ENCODE measurements around the gene CDC42BPB.

DNA sequence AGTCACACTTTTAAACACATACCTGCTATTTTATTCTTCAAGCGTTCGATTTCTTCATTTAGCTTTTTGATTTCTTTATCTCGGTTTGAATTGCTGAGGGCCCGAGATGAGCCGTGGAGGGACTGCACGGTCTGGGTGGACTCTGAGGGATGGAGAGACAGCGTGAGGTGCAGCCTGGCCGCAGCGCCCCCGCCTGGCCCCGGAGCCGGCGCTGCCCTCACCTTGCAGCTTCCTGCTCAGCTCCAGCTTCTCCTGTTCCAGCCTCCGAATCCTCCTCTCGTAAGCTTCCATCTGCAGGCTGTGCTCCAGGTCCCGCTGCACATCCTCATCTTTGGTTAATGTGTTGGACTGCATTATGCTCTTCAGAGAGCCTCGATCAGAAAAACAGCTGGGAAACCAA, 81.7 kb downstream of the CDC42BPB start:
- TF ChIP-seq, protein P1, sequence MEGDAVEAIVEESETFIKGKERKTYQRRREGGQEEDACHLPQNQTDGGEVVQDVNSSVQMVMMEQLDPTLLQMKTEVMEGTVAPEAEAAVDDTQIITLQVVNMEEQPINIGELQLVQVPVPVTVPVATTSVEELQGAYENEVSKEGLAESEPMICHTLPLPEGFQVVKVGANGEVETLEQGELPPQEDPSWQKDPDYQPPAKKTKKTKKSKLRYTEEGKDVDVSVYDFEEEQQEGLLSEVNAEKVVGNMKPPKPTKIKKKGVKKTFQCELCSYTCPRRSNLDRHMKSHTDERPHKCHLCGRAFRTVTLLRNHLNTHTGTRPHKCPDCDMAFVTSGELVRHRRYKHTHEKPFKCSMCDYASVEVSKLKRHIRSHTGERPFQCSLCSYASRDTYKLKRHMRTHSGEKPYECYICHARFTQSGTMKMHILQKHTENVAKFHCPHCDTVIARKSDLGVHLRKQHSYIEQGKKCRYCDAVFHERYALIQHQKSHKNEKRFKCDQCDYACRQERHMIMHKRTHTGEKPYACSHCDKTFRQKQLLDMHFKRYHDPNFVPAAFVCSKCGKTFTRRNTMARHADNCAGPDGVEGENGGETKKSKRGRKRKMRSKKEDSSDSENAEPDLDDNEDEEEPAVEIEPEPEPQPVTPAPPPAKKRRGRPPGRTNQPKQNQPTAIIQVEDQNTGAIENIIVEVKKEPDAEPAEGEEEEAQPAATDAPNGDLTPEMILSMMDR (IDR thresholded peaks at IDR 0.05), result no peak
- no peak for TF ChIP-seq POLR2A (IDR thresholded peaks at IDR 0.05)

Measured in lower leg skin (tissue), 3 donors.